22Rv1 (cell line): ENCODE measurements around the gene MED12L.

Experiments
- ZFX ChIP-seq: fragments of 450-650 bp; IDR thresholded peaks from 2 replicates; pipeline ENCODE4 v1.6.1; 2017; ENCODE audit warnings: antibody characterized with exemption, borderline replicate concordance
- TF ChIP-seq, protein P1 (sequence below): fragments of 450-650 bp; IDR thresholded peaks from 2 replicates; pipeline ENCODE4 v1.5.1; 2017; ENCODE audit warnings: mild to moderate bottlenecking

GRCh38 chr3:151460228-151460627 is 374.8 kb downstream of the MED12L start:
- no peak for TF ChIP-seq ZFX
- TF ChIP-seq, protein P1, sequence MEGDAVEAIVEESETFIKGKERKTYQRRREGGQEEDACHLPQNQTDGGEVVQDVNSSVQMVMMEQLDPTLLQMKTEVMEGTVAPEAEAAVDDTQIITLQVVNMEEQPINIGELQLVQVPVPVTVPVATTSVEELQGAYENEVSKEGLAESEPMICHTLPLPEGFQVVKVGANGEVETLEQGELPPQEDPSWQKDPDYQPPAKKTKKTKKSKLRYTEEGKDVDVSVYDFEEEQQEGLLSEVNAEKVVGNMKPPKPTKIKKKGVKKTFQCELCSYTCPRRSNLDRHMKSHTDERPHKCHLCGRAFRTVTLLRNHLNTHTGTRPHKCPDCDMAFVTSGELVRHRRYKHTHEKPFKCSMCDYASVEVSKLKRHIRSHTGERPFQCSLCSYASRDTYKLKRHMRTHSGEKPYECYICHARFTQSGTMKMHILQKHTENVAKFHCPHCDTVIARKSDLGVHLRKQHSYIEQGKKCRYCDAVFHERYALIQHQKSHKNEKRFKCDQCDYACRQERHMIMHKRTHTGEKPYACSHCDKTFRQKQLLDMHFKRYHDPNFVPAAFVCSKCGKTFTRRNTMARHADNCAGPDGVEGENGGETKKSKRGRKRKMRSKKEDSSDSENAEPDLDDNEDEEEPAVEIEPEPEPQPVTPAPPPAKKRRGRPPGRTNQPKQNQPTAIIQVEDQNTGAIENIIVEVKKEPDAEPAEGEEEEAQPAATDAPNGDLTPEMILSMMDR = no peak
